Measurements from ENCODE around the gene MFSD8.
A peak's percentile ranks its signal among the peaks of the same experiment; 100 is the strongest.
"Not testable (repeated sequence)": the region's sequence is repeated elsewhere in the genome, so short reads cannot be mapped to it uniquely, and the experiment has no call there.

Gene MFSD8

GRCh38 chr4:127965062-127965802, at the start of gene MFSD8, which contains the start of gene ABHD18:
Gene MFSD8, minus strand, starts transcription at chr4:127965173. Its CDS starts 40 bp downstream, at chr4:127965133.
Gene ABHD18, plus strand, starts transcription at chr4:127965406. Its CDS starts 17,550 bp downstream, at chr4:127982956.
- peak; percentile 92 for DNase-seq

GRCh38 chr4:128009428-128009827, 44.5 kb upstream of the MFSD8 start:
- DNase-seq: no peak

- no peak for DNase-seq
Observed at GRCh38 chr4:128006592-128006991, 41.6 kb upstream of the MFSD8 start.

GRCh38 chr4:127997534-127998388, 32.8 kb upstream of the MFSD8 start:
- peak; percentile 6 for DNase-seq

GRCh38 chr4:127996521-127996920, 31.5 kb upstream of the MFSD8 start:
- not testable (repeated sequence) for DNase-seq

- DNase-seq: no peak
Observed at GRCh38 chr4:127995776-127996175, 30.8 kb upstream of the MFSD8 start.

GRCh38 chr4:127993151-127993550, 28.2 kb upstream of the MFSD8 start:
- no peak for DNase-seq

- no peak for DNase-seq
Observed at GRCh38 chr4:127988638-127989037, 23.7 kb upstream of the MFSD8 start.

GRCh38 chr4:127985989-127986388, 21.0 kb upstream of the MFSD8 start:
- no peak for DNase-seq

GRCh38 chr4:127982445-127982844, 17.5 kb upstream of the MFSD8 start:
- DNase-seq: no peak

- no peak for DNase-seq
Observed at GRCh38 chr4:127978930-127979329, 14.0 kb upstream of the MFSD8 start.

GRCh38 chr4:127975121-127975770, 10.3 kb upstream of the MFSD8 start:
- DNase-seq: no peak

GRCh38 chr4:127970925-127971324, 6.0 kb upstream of the MFSD8 start:
- DNase-seq: not testable (repeated sequence)

GRCh38 chr4:127968586-127968985, 3.6 kb upstream of the MFSD8 start:
- no peak for DNase-seq

- no peak for DNase-seq
Observed at GRCh38 chr4:127967141-127967775, 2.3 kb upstream of the MFSD8 start.

GRCh38 chr4:127965803-127966175, 816 bp upstream of the MFSD8 start:
- DNase-seq: no peak

GRCh38 chr4:127964426-127965061, 429 bp downstream of the MFSD8 start:
- DNase-seq: not testable (repeated sequence)

- not testable (repeated sequence) for DNase-seq
Observed at GRCh38 chr4:127963633-127964398, 1.2 kb downstream of the MFSD8 start.

GRCh38 chr4:127959794-127960193, 5.2 kb downstream of the MFSD8 start:
- no peak for DNase-seq

- no peak for DNase-seq
Observed at GRCh38 chr4:127957105-127957504, 7.9 kb downstream of the MFSD8 start.

GRCh38 chr4:127936974-127937373, 28.0 kb downstream of the MFSD8 start:
- no peak for DNase-seq

GRCh38 chr4:127931836-127932235, 33.1 kb downstream of the MFSD8 start:
- not testable (repeated sequence) for DNase-seq
